A673 (cell line): ENCODE results near the gene PIGU. TPM values are rescaled to one million over a fixed set of nuclear protein-coding genes. Genes with fewer than 3 reads are reported as not detected.
"Not testable (repeated sequence)": the region's sequence is repeated elsewhere in the genome, so short reads cannot be mapped to it uniquely, and the experiment has no call there.

Source experiments
- BruUV-seq: library from RNA; stranded (reverse); fragments of 400-500 nt; replicated peaks from 2 replicates; lab custom pipeline; 2021; lab: Mats Ljungman, UMichigan
- CTCF ChIA-PET: fragments of 300-600 bp; sonication (Branson Sonifier 250); formaldehyde crosslinking; loops from one replicate; lab custom pipeline; 2022; ENCODE audit warnings: antibody characterized with exemption; lab: Charles Lee
- POLR2A ChIA-PET: fragments of 300-600 bp; sonication (Branson Sonifier 250); formaldehyde crosslinking; loops from one replicate; lab custom pipeline; 2022; ENCODE audit warnings: antibody characterized with exemption; ENCODE audit not compliant: low non-redundant PET; lab: Charles Lee
- DNase-seq: peaks from one replicate; pipeline ENCODE4 v3.0.0-alpha.2; 2015; ENCODE audit warnings: low spot score
- H3K27ac ChIP-seq: fragments of 200-600 bp; sonication (generic); 2 replicates; pipeline ENCODE4 v1.5.1; 2016; ENCODE audit warnings: mixed run types, low read depth, mild to moderate bottlenecking, mixed read lengths, antibody characterized with exemption, low read length; ENCODE audit not compliant: poor library complexity, severe bottlenecking
- H3K27me3 ChIP-seq: fragments of 200-600 bp; sonication (generic); replicated peaks from 2 replicates; pipeline ENCODE4 v1.6.1; 2017; ENCODE audit warnings: mixed run types, low read depth, mild to moderate bottlenecking, mixed read lengths, antibody characterized with exemption, low read length; ENCODE audit not compliant: insufficient read depth, poor library complexity
- H3K36me3 ChIP-seq: fragments of 200-600 bp; sonication (generic); 2 replicates; pipeline ENCODE4 v1.6.1; 2016; ENCODE audit warnings: mixed run types, mild to moderate bottlenecking, mixed read lengths, antibody characterized with exemption, low read length; ENCODE audit not compliant: insufficient read depth, poor library complexity, severe bottlenecking
- H3K4me1 ChIP-seq: fragments of 200-600 bp; sonication (generic); 2 replicates; pipeline ENCODE4 v1.6.1; 2017; ENCODE audit warnings: mixed run types, mild to moderate bottlenecking, mixed read lengths, antibody characterized with exemption, low read length; ENCODE audit not compliant: insufficient read depth, poor library complexity, severe bottlenecking
- H3K4me3 ChIP-seq: fragments of 200-600 bp; sonication (generic); 2 replicates; pipeline ENCODE4 v1.5.1; 2016; ENCODE audit warnings: low read depth, mixed run types, mild to moderate bottlenecking, mixed read lengths, low read length; ENCODE audit not compliant: poor library complexity, severe bottlenecking
- H3K9me3 ChIP-seq: fragments of 200-600 bp; sonication (generic); 2 replicates; pipeline ENCODE4 v1.6.1; 2016; ENCODE audit warnings: mixed run types, low read depth, mild to moderate bottlenecking, mixed read lengths, antibody characterized with exemption, low read length; ENCODE audit not compliant: poor library complexity, severe bottlenecking
- EZH2 ChIP-seq: fragments of 200-600 bp; sonication (generic); IDR thresholded peaks from 2 replicates; pipeline ENCODE4 v1.6.1; 2017; ENCODE audit warnings: borderline replicate concordance, low read depth, mild to moderate bottlenecking, mixed read lengths, antibody characterized with exemption, low read length; ENCODE audit not compliant: poor library complexity, severe bottlenecking
- intact Hi-C: fragments of 100-400 bp; cut with micrococcal nuclease; formaldehyde crosslinking; loops from one replicate; pipeline ENCODE4 v1.10.0; 2022; ENCODE audit not compliant: unreplicated experiment
- total RNA-seq: library from RNA; stranded (reverse); gene quantifications from 2 replicates; pipeline ENCODE4 v1.2.3, GENCODE V29; 2021
- TF ChIP-seq, protein P1 (sequence below): fragments of 300-800, 200-600 bp; sonication (generic); conservative IDR thresholded peaks from 2 replicates; pipeline ENCODE4 v1.5.1; 2017; ENCODE audit warnings: low read depth, mild to moderate bottlenecking, antibody characterized with exemption, low read length, moderate library complexity, mixed read lengths

Gene PIGU
- total RNA-seq, 1 experiment from 2014 or later = 31.4 TPM

GRCh38 chr20:34720266-34720665, 43.4 kb upstream of the PIGU start:
- H3K9me3 ChIP-seq = no peaks in the 10 kb centered on the region
- no peaks in the 10 kb centered on the region for H3K27me3 ChIP-seq
- intact Hi-C loops = no loop called here
- no peak for TF ChIP-seq EZH2
- TF ChIP-seq, protein P1, sequence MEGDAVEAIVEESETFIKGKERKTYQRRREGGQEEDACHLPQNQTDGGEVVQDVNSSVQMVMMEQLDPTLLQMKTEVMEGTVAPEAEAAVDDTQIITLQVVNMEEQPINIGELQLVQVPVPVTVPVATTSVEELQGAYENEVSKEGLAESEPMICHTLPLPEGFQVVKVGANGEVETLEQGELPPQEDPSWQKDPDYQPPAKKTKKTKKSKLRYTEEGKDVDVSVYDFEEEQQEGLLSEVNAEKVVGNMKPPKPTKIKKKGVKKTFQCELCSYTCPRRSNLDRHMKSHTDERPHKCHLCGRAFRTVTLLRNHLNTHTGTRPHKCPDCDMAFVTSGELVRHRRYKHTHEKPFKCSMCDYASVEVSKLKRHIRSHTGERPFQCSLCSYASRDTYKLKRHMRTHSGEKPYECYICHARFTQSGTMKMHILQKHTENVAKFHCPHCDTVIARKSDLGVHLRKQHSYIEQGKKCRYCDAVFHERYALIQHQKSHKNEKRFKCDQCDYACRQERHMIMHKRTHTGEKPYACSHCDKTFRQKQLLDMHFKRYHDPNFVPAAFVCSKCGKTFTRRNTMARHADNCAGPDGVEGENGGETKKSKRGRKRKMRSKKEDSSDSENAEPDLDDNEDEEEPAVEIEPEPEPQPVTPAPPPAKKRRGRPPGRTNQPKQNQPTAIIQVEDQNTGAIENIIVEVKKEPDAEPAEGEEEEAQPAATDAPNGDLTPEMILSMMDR = no peak
- no peak overlapping the region for H3K27ac ChIP-seq
- CTCF ChIA-PET = no interaction called here
- POLR2A ChIA-PET = interaction anchor here (0.5 kb wide), 1 partner anchor 57 kb away, joined by 4 read pairs; no protein-coding TSS in a partner anchor
- H3K4me1 ChIP-seq = no peaks in the 10 kb centered on the region
- peaks cover 19% of the 10 kb centered on the region for H3K36me3 ChIP-seq
- BruUV-seq = no TSS peak
- DNase-seq = no peak
- H3K4me3 ChIP-seq = no peak overlapping the region

DNA sequence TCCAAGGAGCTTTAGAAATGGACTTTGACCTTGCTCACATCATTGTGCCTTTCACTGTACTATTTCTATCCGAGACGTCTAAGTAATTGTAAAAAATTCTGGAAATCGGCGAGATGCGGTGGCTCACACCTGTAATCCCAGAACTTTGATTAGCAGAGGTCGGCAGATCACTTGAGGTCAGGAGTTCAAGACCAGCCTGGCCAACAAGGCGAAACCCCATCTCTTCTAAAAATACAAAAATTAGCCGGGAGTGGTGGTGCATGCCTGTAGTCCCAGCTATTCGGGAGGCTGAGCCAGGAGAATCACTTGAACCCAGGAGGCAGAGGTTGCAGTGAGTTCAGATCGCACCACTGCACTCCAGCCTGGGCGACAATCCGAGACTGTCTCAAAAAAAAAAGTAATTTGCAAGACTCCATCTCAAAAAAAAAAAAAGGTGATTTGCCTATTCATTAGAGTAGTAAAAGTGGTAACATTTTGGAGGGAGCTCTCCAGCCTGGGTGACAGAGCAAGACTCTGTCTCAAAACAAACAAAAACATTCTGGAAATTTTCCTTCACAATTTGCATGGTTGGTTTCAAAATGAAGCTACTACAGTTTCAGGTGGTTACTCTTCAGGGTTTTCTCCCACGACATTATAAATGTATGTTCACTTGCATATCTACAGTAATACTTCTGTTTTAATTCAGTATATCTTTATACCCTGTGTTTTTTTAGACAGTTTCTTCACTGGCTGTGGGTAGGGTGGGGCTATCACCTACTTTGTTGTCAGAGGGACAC, 42.5 kb upstream of the PIGU start:
- POLR2A ChIA-PET, intact Hi-C loops, DNase-seq, H3K27ac ChIP-seq, BruUV-seq, H3K4me3 ChIP-seq, H3K4me1 ChIP-seq, H3K27me3 ChIP-seq, H3K9me3 ChIP-seq, CTCF ChIA-PET: not testable (repeated sequence)
- peaks cover 15% of the 10 kb centered on the region for H3K36me3 ChIP-seq

DNA sequence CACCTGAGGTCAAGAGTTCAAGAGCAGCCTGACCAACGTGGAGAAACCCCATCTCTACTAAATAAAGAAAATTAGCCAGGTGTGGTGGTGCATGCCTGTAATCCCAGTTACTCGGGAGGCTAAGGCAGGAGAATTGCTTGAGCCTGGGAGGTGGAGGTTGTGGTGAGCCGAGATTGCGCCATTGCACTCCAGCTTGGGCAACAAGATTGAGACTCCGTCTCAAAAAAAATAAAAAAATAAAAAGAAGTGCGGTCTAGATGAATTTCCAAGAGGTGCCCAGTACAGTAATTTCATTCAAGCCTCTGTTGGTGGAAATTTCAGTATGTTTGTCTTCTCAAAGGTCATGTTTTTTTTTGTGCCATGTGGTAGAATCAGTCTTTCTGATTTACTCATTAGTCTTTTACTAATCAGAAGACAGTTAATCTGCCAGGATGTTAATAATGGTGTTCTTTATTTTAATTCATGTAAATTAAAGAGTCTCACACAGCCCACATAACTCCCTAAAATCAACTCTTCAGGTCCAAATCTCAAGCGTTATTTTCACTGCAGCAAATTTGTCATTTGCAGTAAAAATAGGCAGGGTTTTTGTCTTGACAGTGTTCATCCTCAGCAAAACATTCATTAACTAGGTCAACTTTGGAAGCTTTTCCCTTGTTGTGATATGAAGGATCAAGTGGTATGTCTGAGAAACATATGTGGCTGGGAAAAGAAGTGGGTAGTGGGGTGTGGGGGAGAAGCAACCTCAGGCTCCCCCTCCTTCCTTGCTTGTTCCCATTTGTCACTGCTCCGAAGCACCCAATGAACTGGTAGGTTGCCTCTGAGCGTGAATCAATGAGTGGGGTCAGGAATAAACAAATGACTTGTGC, 40.6 kb upstream of the PIGU start:
- intact Hi-C loops = no loop called here
- no peak overlapping the region for H3K4me3 ChIP-seq

More for the DNA sequence above, 40.6 kb upstream of the PIGU start:
- Histone ChIP-seq H3K27me3 (no peaks in the 10 kb centered on the region), H3K4me1 (peaks cover 8% of the 10 kb centered on the region), H3K36me3 (peaks cover 15% of the 10 kb centered on the region), H3K27ac (no peak overlapping the region), H3K9me3 (no peaks in the 10 kb centered on the region)
- POLR2A ChIA-PET = no interaction called here
- BruUV-seq = no TSS peak
- CTCF ChIA-PET = no interaction called here
- DNase-seq = no peak
- TF ChIP-seq EZH2 = no peak
- TF ChIP-seq, protein P1 = no peak
